ENCODE measurements around the gene NOD2. TPM values are rescaled to one million over a fixed set of nuclear protein-coding genes. Genes with fewer than 3 reads are reported as not detected.

Gene NOD2
- total RNA-seq, 1 experiment from 2014 or later, result 5.4 TPM

DNA sequence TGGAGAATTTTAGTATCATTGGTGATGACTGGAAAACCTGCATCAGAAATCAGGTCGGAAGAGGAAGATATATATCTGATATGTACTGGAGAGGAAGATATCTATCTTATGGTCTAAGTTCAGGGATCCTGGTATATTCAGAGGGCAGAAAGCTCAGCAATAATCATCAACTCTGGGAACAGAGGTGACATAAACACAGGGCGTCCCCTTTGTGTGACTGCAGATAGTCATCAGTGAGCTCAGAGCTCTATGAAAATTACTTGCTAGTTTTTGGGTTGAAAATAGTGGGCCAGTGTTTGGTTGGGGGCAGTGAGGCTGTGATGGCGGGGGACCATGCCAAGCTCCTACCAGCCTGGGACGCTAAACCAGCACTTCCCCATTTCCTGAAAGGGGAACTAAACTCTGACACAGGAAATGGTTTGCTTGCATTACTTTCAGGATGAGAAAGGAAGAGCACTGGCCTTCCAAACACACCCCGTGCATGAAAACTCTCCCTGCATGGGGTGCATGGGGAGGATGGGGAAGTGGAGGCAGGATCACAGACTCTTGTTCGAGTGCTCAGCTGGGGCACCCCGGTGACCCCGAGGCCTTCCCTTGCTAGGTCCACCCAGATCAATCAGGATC lies 15.8 kb downstream of the NOD2 start:
- intact Hi-C loops (cut with micrococcal nuclease), result no loop called here
- no peak overlapping the region for H3K4me2 ChIP-seq (ENCODE audit: low read length)
- no peak overlapping the region for H3K27ac ChIP-seq (ENCODE audit: low read depth, low read length)
- no peak overlapping the region for H3K4me3 ChIP-seq (replicated peaks in 1 of 2; ENCODE audit: low read depth in 1 of 2, low read length in 2 of 2)
- no peaks in the 10 kb centered on the region for H3K9me2 ChIP-seq (ENCODE audit: insufficient read depth)
- ATAC-seq, result no peak
- no peaks in the 10 kb centered on the region for H3K79me2 ChIP-seq (ENCODE audit: insufficient read depth, low read length)
- RAD21 ChIA-PET (ENCODE audit: low non-redundant PET in 1 of 2, low total read pairs in 2 of 2, uncharacterized antibody in 2 of 2, unreplicated experiment in 2 of 2), result no interaction called here
- POLR2A ChIA-PET, result no interaction called here
- CTCF ChIA-PET, result no interaction called here
- H4K20me1 ChIP-seq (ENCODE audit: insufficient read depth), result no peaks in the 10 kb centered on the region
- no peaks in the 10 kb centered on the region for H3K27me3 ChIP-seq (ENCODE audit: insufficient read depth, low read length)
- no TSS peak for BruUV-seq (replicated peaks)
- H3K4me1 ChIP-seq (ENCODE audit: control insufficient read depth in 1 of 2, insufficient read depth in 2 of 2, low read length in 2 of 2), result no peaks in the 10 kb centered on the region
- no peak overlapping the region for H3K9ac ChIP-seq (ENCODE audit: low read length)
- DNase-seq (ENCODE audit: low read depth, low spot score), result no peak
- no peak overlapping the region for H2AFZ ChIP-seq (ENCODE audit: low read depth, low read length, poor library complexity, severe bottlenecking)
- H3K36me3 ChIP-seq (ENCODE audit: control insufficient read depth in 1 of 2, insufficient read depth in 2 of 2, low read length in 2 of 2), result no peaks in the 10 kb centered on the region
- H3K9me3 ChIP-seq (ENCODE audit: control insufficient read depth in 1 of 2, insufficient read depth in 1 of 2, low read depth in 1 of 2, low read length in 2 of 2), result peaks cover 5 to 13% of the 10 kb centered on the region in 2 experiments; a peak in 2 of 4 replicates
- no peak for TF ChIP-seq ATF3 (IDR thresholded peaks at IDR 0.05)
- no peak for TF ChIP-seq CBX3 (IDR thresholded peaks at IDR 0.05; ENCODE audit: low read depth)
- TF ChIP-seq ELF1 (IDR thresholded peaks at IDR 0.05; ENCODE audit: borderline replicate concordance, low read depth), result no peak

DNA sequence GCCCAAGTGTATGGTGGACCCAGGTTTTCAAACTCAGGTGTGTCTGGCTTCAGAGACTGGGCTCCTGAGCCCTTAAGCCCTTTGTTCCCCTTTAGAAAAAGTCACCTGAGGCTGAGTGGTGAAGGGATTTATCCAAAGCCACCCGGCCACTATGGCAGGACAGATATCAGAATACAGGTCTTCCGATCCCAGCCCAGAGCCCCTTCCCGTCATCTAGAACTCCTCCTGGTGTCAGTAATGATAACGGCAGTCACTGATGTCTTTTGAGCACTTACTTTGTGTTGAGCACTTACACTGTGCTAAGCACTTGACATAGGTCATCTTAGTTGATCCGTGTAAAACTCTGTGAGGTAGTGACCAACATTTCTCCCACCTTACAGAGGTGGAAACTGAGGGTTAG lies 16.6 kb downstream of the NOD2 start:
- H3K4me1 ChIP-seq (ENCODE audit: control insufficient read depth in 1 of 2, insufficient read depth in 2 of 2, low read length in 2 of 2), result no peaks in the 10 kb centered on the region
- CTCF ChIA-PET, result no interaction called here
- DNase-seq (ENCODE audit: low read depth, low spot score) (no peak), ATAC-seq (no peak)
- no peaks in the 10 kb centered on the region for H3K9me2 ChIP-seq (ENCODE audit: insufficient read depth)
- no peaks in the 10 kb centered on the region for H3K36me3 ChIP-seq (ENCODE audit: control insufficient read depth in 1 of 2, insufficient read depth in 2 of 2, low read length in 2 of 2)
- H4K20me1 ChIP-seq (ENCODE audit: insufficient read depth), result no peaks in the 10 kb centered on the region
- no peak overlapping the region for H3K4me3 ChIP-seq (replicated peaks in 1 of 2; ENCODE audit: low read depth in 1 of 2, low read length in 2 of 2)
- TF ChIP-seq CEBPB (IDR thresholded peaks at IDR 0.05; ENCODE audit: low read depth), result no peak
- no peak for TF ChIP-seq YY1 (IDR thresholded peaks at IDR 0.05; ENCODE audit: extremely low read depth, insufficient replicate concordance, low read depth, low read length)
- TF ChIP-seq ELF1 (IDR thresholded peaks at IDR 0.05; ENCODE audit: borderline replicate concordance, low read depth), result no peak
- TF ChIP-seq ZFX (IDR thresholded peaks at IDR 0.05), result no peak
- no peak for TF ChIP-seq POLR2A (IDR thresholded peaks at IDR 0.05; ENCODE audit: borderline replicate concordance, extremely low read depth, insufficient read depth, insufficient read length)
- no peak for TF ChIP-seq JUND (IDR thresholded peaks at IDR 0.05)
- TF ChIP-seq TCF7L2 (IDR thresholded peaks at IDR 0.05; ENCODE audit: borderline replicate concordance, extremely low read depth, insufficient read depth, insufficient read length), result no peak
- no peaks in the 10 kb centered on the region for H3K27me3 ChIP-seq (ENCODE audit: insufficient read depth, low read length)
- peaks cover 0 to 5% of the 10 kb centered on the region in 2 experiments; a peak in 2 of 4 replicates for H3K9me3 ChIP-seq (ENCODE audit: control insufficient read depth in 1 of 2, insufficient read depth in 1 of 2, low read depth in 1 of 2, low read length in 2 of 2)
- no TSS peak for BruUV-seq (replicated peaks)
- no peak overlapping the region for H2AFZ ChIP-seq (ENCODE audit: low read depth, low read length, poor library complexity, severe bottlenecking)
- intact Hi-C loops (cut with micrococcal nuclease), result no loop called here
- no peak overlapping the region for H3K4me2 ChIP-seq (ENCODE audit: low read length)
- POLR2A ChIA-PET, result no interaction called here
- no peaks in the 10 kb centered on the region for H3K79me2 ChIP-seq (ENCODE audit: insufficient read depth, low read length)
- RAD21 ChIA-PET (ENCODE audit: low non-redundant PET in 1 of 2, low total read pairs in 2 of 2, uncharacterized antibody in 2 of 2, unreplicated experiment in 2 of 2), result no interaction called here
- H3K9ac ChIP-seq (ENCODE audit: low read length), result no peak overlapping the region
- no peak overlapping the region for H3K27ac ChIP-seq (ENCODE audit: low read depth, low read length)
